Suprapubic skin (tissue), 4 donors: ENCODE measurements around the gene CES4A. TPM values are rescaled to one million over a fixed set of nuclear protein-coding genes. Genes with fewer than 3 reads are reported as not detected.

Source experiments
- DNase-seq, 2 donors: peaks; one replicate each; pipeline ENCODE4 v3.0.0-alpha.2; 2019; ENCODE audit warnings: low spot score in 2 of 2
- H3K27ac ChIP-seq: fragments of 200-600 bp; sonication (generic); one replicate; pipeline ENCODE4 v1.5.1; 2019
- H3K27me3 ChIP-seq: fragments of 200-600 bp; sonication (generic); one replicate; pipeline ENCODE4 v1.5.1; 2019
- H3K36me3 ChIP-seq: fragments of 200-600 bp; sonication (generic); one replicate; pipeline ENCODE4 v1.5.1; 2019
- H3K4me1 ChIP-seq: fragments of 200-600 bp; sonication (generic); one replicate; pipeline ENCODE4 v1.5.1; 2019
- H3K4me3 ChIP-seq: fragments of 200-600 bp; sonication (generic); one replicate; pipeline ENCODE4 v1.5.1; 2019; ENCODE audit warnings: mild to moderate bottlenecking
- H3K9me3 ChIP-seq: fragments of 200-600 bp; sonication (generic); one replicate; pipeline ENCODE4 v1.5.1; 2019
- CTCF ChIP-seq, 2 donors: fragments of 200-600 bp in 1 of 2; fragments of 450-650 bp in 1 of 2; sonication (generic) in 1 of 2; IDR thresholded peaks; one replicate each; pipeline ENCODE4 v1.5.1; 2016 to 2019; ENCODE audit warnings: antibody characterized with exemption in 2 of 2, mild to moderate bottlenecking in 1 of 2, moderate library complexity in 1 of 2
- EP300 ChIP-seq: sonication (generic); formaldehyde crosslinking; IDR thresholded peaks from one replicate; pipeline ENCODE4 v1.6.1; 2017; ENCODE audit warnings: antibody characterized with exemption
- POLR2A ChIP-seq, 2 donors: fragments of 450-650 bp; IDR thresholded peaks; one replicate each; pipeline ENCODE4 v1.6.1; 2017; ENCODE audit warnings: antibody characterized with exemption in 2 of 2, mild to moderate bottlenecking in 2 of 2, moderate library complexity in 2 of 2
- POLR2AphosphoS5 ChIP-seq, 3 donors: sonication (generic); formaldehyde crosslinking; IDR thresholded peaks; one replicate each; pipeline ENCODE4 v1.6.1; 2017; ENCODE audit warnings: antibody characterized with exemption in 3 of 3
- WGBS: methylation state at CpG from one replicate; pipeline ENCODE4 v1.1.5; 2018; 5-methylcytosine and 5-hydroxymethylcytosine counted together
- total RNA-seq, 4 donors: library from RNA; depleted of rRNA; stranded (reverse); fragments of >200 nt; gene quantifications; one replicate each; pipeline ENCODE4 v1.1.0, GENCODE V29; 2016

The CES4A gene
- total RNA-seq, 4 donors from 2014 or later = 47.2 to 148 (median 99.9) TPM

- WGBS = 43% methylated on average over 18 of the region's 18 CpGs
- TF ChIP-seq EP300 = no peak
- TF ChIP-seq CTCF (IDR thresholded peaks at IDR 0.05) = no peak
- no peak for TF ChIP-seq POLR2AphosphoS5 (IDR thresholded peaks at IDR 0.05)
- TF ChIP-seq POLR2A (IDR thresholded peaks at IDR 0.05) = no peak
- H3K9me3 ChIP-seq = no peaks in the 10 kb centered on the region
- H3K36me3 ChIP-seq = peaks cover 3% of the 10 kb centered on the region
- H3K27me3 ChIP-seq = no peaks in the 10 kb centered on the region
- peaks cover 41% of the 10 kb centered on the region for H3K4me1 ChIP-seq
- peak in 1 of 2 donors; percentile 60 for DNase-seq
- peak overlapping the region; percentile 92 for H3K27ac ChIP-seq
- H3K4me3 ChIP-seq = peak overlapping the region; percentile 96
These were observed 42.0 kb downstream of the CES4A start for GRCh38 chr16:67030221-67030962.

DNA sequence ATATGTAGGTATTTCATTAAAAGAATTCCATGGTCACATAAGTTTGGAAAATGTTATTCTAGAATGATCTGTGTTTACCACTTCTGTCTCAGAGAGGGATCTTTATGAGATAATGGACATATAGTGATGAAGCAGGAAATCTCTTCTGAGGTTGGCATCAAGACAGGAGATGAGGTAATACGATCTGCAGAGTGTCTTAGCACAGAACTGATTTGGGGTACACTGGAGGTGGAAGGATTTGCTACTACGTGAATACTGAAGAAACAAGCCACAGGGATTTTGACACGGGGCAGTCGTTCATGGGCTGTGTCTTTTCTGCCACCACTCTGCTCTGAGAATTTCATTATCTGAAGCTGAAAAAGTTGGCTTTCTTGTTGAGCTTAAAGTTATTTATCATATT, 46.1 kb downstream of the CES4A start:
- Histone ChIP-seq H3K36me3 (peaks cover 3% of the 10 kb centered on the region), H3K27me3 (no peaks in the 10 kb centered on the region), H3K4me1 (peaks cover 47% of the 10 kb centered on the region), H3K9me3 (no peaks in the 10 kb centered on the region), H3K27ac (no peak overlapping the region), H3K4me3 (no peak overlapping the region)
- no peak for TF ChIP-seq CTCF (IDR thresholded peaks at IDR 0.05)
- TF ChIP-seq POLR2A (IDR thresholded peaks at IDR 0.05) = no peak
- no peak for TF ChIP-seq POLR2AphosphoS5 (IDR thresholded peaks at IDR 0.05)
- no peak for TF ChIP-seq EP300
- 43% methylated on average over 4 of the region's 4 CpGs for WGBS
- no peak for DNase-seq

DNA sequence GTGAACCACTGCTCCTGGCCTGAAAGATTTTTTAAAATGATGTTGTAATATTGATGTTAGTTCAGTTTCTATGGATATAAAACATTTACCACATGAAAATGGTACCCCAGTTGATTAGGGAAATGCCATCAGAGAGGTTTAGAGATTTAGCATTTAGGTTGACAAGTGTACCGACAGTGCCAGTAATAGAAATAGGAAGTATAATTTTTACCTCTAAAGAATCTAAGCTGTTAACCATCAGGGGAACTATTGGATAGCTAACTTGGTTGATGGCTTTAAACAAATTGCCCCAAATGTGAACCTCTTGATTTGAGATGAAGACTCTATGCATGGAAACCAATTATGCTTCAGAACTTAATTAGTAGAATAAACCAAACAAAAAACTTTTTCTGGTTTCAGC, 47.0 kb downstream of the CES4A start:
- TF ChIP-seq POLR2AphosphoS5 (IDR thresholded peaks at IDR 0.05) = no peak
- TF ChIP-seq CTCF (IDR thresholded peaks at IDR 0.05) = no peak
- TF ChIP-seq EP300 = no peak
- no peak for TF ChIP-seq POLR2A (IDR thresholded peaks at IDR 0.05)
- no peak overlapping the region for H3K27ac ChIP-seq
- 64% methylated on average over 1 of the region's 1 CpG for WGBS
- H3K27me3 ChIP-seq = no peaks in the 10 kb centered on the region
- H3K9me3 ChIP-seq = no peaks in the 10 kb centered on the region
- no peak for DNase-seq
- no peak overlapping the region for H3K4me3 ChIP-seq
- H3K36me3 ChIP-seq = peaks cover 10% of the 10 kb centered on the region
- peaks cover 41% of the 10 kb centered on the region for H3K4me1 ChIP-seq

GRCh38 chr16:67036323-67036741, 47.9 kb downstream of the CES4A start:
- TF ChIP-seq EP300 (no peak), POLR2AphosphoS5 (IDR thresholded peaks at IDR 0.05) (no peak), POLR2A (IDR thresholded peaks at IDR 0.05) (no peak), CTCF (IDR thresholded peaks at IDR 0.05) (no peak)
- Histone ChIP-seq H3K27me3 (no peaks in the 10 kb centered on the region), H3K9me3 (no peaks in the 10 kb centered on the region), H3K4me1 (peaks cover 32% of the 10 kb centered on the region), H3K4me3 (no peak overlapping the region), H3K36me3 (peaks cover 15% of the 10 kb centered on the region), H3K27ac (no peak overlapping the region)
- WGBS = 59% methylated on average over 5 of the region's 5 CpGs
- DNase-seq = no peak

DNA sequence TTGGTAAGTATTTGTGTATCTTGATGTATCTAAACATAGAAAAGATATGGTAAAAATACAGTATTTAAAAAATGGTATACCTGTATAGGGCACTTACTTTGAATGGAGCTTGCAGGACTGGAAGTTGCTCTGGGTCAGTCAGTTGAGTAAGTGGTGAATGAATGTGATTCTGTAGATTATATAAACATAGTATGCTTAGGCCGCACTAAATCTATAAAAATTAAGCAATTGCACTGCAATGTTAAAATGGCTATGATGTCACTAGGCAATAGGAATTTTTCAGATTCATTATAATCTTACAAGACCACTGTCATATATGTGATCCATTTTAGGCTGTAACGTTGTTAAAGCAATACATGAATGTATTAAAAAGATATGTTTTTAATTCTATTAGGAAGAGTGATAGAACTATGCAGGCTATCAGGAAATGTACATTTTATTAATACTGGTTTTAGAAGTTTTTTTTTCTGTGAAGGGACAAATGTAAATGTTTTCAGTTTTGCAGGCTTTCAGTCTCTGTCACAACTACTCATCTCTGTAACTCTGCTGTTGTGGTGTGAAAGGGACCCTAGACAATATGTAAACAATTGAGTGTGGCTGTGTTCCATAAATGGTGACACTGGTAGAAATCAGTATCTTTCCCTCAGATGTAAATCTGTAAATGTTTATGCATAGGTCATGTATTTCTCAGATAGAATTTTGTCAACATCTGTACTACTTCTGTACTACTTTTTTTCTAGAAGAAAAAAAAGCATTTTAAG, 51.1 kb downstream of the CES4A start:
- TF ChIP-seq CTCF (IDR thresholded peaks at IDR 0.05) (no peak), POLR2A (IDR thresholded peaks at IDR 0.05) (no peak), EP300 (no peak), POLR2AphosphoS5 (IDR thresholded peaks at IDR 0.05) (no peak)
- no peak for DNase-seq
- Histone ChIP-seq H3K36me3 (peaks cover 15% of the 10 kb centered on the region), H3K27me3 (no peaks in the 10 kb centered on the region), H3K27ac (no peak overlapping the region), H3K9me3 (no peaks in the 10 kb centered on the region), H3K4me1 (peaks cover 21% of the 10 kb centered on the region), H3K4me3 (no peak overlapping the region)
- WGBS = 84% methylated on average over 2 of the region's 2 CpGs
